Endothelial cell of umbilical vein (primary cell): ENCODE measurements around the gene NSD1. TPM values are rescaled to one million over a fixed set of nuclear protein-coding genes. Genes with fewer than 3 reads are reported as not detected.

Experiments used
- BruUV-seq: library from RNA; stranded (reverse); fragments of 400-500 nt; replicated peaks from 2 replicates; lab custom pipeline; 2021; lab: Mats Ljungman, UMichigan
- CTCF ChIA-PET: fragments of 300-600, 350-600 bp; sonication (Branson Sonifier 250); formaldehyde crosslinking; loops from one replicate; lab custom pipeline; 2021; ENCODE audit warnings: antibody characterized with exemption, inconsistent platforms; lab: Charles Lee
- POLR2A ChIA-PET: fragments of 300-600, 350-600 bp; sonication (Branson Sonifier 250); formaldehyde crosslinking; loops from one replicate; lab custom pipeline; 2021; ENCODE audit warnings: antibody characterized with exemption, inconsistent platforms; lab: Charles Lee
- DNase-seq: peaks from one replicate; pipeline ENCODE4 v3.0.0-alpha.2; 2011; ENCODE audit warnings: low read depth, low spot score
- FAIRE-seq: peaks from 2 replicates; lab custom pipeline; 2011; peaks lifted over from hg19 to GRCh38; lab: Jason Lieb, UNC
- H2AFZ ChIP-seq: 2 replicates; pipeline ENCODE4 v1.6.0; 2012; ENCODE audit warnings: low read depth, low read length, control low read depth, inconsistent platforms
- H3K27ac ChIP-seq: 2 replicates; pipeline ENCODE4 v1.5.1; 2011; ENCODE audit warnings: low read depth, mild to moderate bottlenecking, control low read depth, low read length, moderate library complexity; ENCODE audit not compliant: insufficient read depth
- H3K27me3 ChIP-seq, 2 experiments: 2 replicates each; pipeline versions ENCODE4 v1.6.0 to v1.6.1; 2011; ENCODE audit warnings: low read length in 2 of 2, mixed read lengths in 1 of 2; ENCODE audit not compliant: control insufficient read depth in 2 of 2, insufficient read depth in 2 of 2
- H3K36me3 ChIP-seq, 2 experiments: 2 replicates in 1 of 2; 3 replicates in 1 of 2; pipeline ENCODE4 v1.5.1; 2011; ENCODE audit warnings: low read length in 2 of 2, mild to moderate bottlenecking in 1 of 2, moderate library complexity in 1 of 2; ENCODE audit not compliant: control insufficient read depth in 2 of 2, insufficient read depth in 2 of 2; ENCODE audit errors: extremely low read depth in 1 of 2
- H3K4me1 ChIP-seq: 3 replicates; pipeline ENCODE4 v1.5.1; 2011; ENCODE audit warnings: mild to moderate bottlenecking, low read length; ENCODE audit not compliant: control insufficient read depth, insufficient read depth; ENCODE audit errors: extremely low read depth
- H3K4me2 ChIP-seq: 2 replicates; pipeline ENCODE4 v1.6.1; 2011; ENCODE audit warnings: low read length, control low read depth, mixed read lengths; ENCODE audit not compliant: insufficient read depth
- H3K4me3 ChIP-seq, 3 experiments: fragments of 200-600 bp in 1 of 3; sonication (generic), shearing (Covaris generic) in 1 of 3; replicated peaks in 1 of 3; 2 replicates each; pipeline ENCODE4 v1.5.1; 2011 to 2016; ENCODE audit warnings: control low read depth in 3 of 3, low read length in 3 of 3, mild to moderate bottlenecking in 2 of 3, inconsistent platforms in 1 of 3, low read depth in 1 of 3, moderate library complexity in 1 of 3; ENCODE audit not compliant: insufficient read depth in 1 of 3
- H3K79me2 ChIP-seq: 2 replicates; pipeline ENCODE4 v1.6.0; 2012; ENCODE audit warnings: low read length, inconsistent platforms; ENCODE audit not compliant: control insufficient read depth, insufficient read depth
- H3K9ac ChIP-seq: replicated peaks from 2 replicates; pipeline ENCODE3; 2011; ENCODE audit warnings: low read length, control low read depth; ENCODE audit not compliant: insufficient read depth; ENCODE audit errors: extremely low read depth
- H3K9me1 ChIP-seq: replicated peaks from 3 replicates; pipeline ENCODE4 v1.6.0; 2011; ENCODE audit warnings: mild to moderate bottlenecking, low read length; ENCODE audit not compliant: control insufficient read depth, insufficient read depth; ENCODE audit errors: extremely low read depth
- H3K9me3 ChIP-seq: replicated peaks from 2 replicates; pipeline ENCODE4 v1.5.1; 2012; ENCODE audit warnings: low read length, inconsistent platforms; ENCODE audit not compliant: control insufficient read depth, insufficient read depth
- H4K20me1 ChIP-seq: replicated peaks from 2 replicates; pipeline ENCODE3; 2011; ENCODE audit warnings: mild to moderate bottlenecking, low read length; ENCODE audit not compliant: control insufficient read depth, insufficient read depth; ENCODE audit errors: extremely low read depth
- EZH2 ChIP-seq: IDR thresholded peaks from 2 replicates; pipeline ENCODE4 v1.6.1; 2012; ENCODE audit warnings: borderline replicate concordance, low read depth, mild to moderate bottlenecking, moderate library complexity, low read length, inconsistent platforms; ENCODE audit not compliant: severe bottlenecking
- FOS ChIP-seq: IDR thresholded peaks from 2 replicates; pipeline ENCODE4 v1.6.1; 2011; ENCODE audit warnings: mild to moderate bottlenecking, low read length, moderate library complexity, borderline replicate concordance; ENCODE audit not compliant: insufficient read depth
- GATA2 ChIP-seq: IDR thresholded peaks from 2 replicates; pipeline ENCODE4 v1.7.0; 2011; ENCODE audit warnings: low read depth, mild to moderate bottlenecking, moderate library complexity, mixed read lengths, low read length; ENCODE audit not compliant: insufficient read length, insufficient read depth
- JUN ChIP-seq: IDR thresholded peaks from 2 replicates; pipeline ENCODE4 v1.6.1; 2011; ENCODE audit warnings: borderline replicate concordance, low read depth; ENCODE audit not compliant: insufficient read length, insufficient read depth
- MAX ChIP-seq: IDR thresholded peaks from 2 replicates; pipeline ENCODE4 v1.6.1; 2011; ENCODE audit not compliant: insufficient read depth, insufficient read length
- MYC ChIP-seq: IDR thresholded peaks from one replicate; pipeline ENCODE4 v1.6.1; 2011; ENCODE audit warnings: mild to moderate bottlenecking, low read depth, low read length
- POLR2A ChIP-seq: IDR thresholded peaks from 2 replicates; pipeline ENCODE4 v1.6.1; 2012; ENCODE audit warnings: low read depth, mild to moderate bottlenecking, control low read depth, low read length
- dilution Hi-C: fragments of 300-500 bp; cut with MboI; formaldehyde crosslinking; loops from one replicate; pipeline ENCODE4 v1.15.0; 2019; ENCODE audit warnings: low sequenced_read_pairs; ENCODE audit not compliant: extremely low pct_ligation_motif_present
- intact Hi-C: fragments of 100-400 bp; cut with micrococcal nuclease; formaldehyde crosslinking; loops from one replicate; pipeline ENCODE4 v1.10.0; 2022
- polyA plus RNA-seq, 4 experiments: library from polyadenylated mRNA; depleted of rRNA in 3 of 4; stranded (reverse) in 3 of 4; unstranded in 1 of 4; fragments of >200 nt; gene quantifications; 2 replicates each; pipeline versions ENCODE4 v1.2.1 to v1.2.3, GENCODE V29; 2011 to 2012; ENCODE audit warnings: missing spikeins in 1 of 4
- total RNA-seq: library from RNA; stranded (reverse); gene quantifications from 2 replicates; pipeline ENCODE4 v1.2.3, GENCODE V29; 2021
- TF ChIP-seq, protein P1 (sequence below), 2 donors: IDR thresholded peaks; 1 replicate in 1 of 2; 2 replicates in 1 of 2; pipeline ENCODE4 v1.5.1; 2011; ENCODE audit warnings: low read length in 2 of 2, mild to moderate bottlenecking in 2 of 2, moderate library complexity in 2 of 2, control low read depth in 1 of 2, inconsistent platforms in 1 of 2, low read depth in 1 of 2; ENCODE audit not compliant: insufficient read depth in 1 of 2; ENCODE audit errors: extremely low read depth in 1 of 2

NSD1 gene
- total and polyA plus RNA-seq, 2 donors (not counting 3 experiments of a cell fraction or from before 2014, with no cell fraction given) = 14.4 to 90.4 TPM

GRCh38 chr5:177261510-177261909, 127.9 kb downstream of the NSD1 start:
- Histone ChIP-seq H3K9ac (no peak overlapping the region), H4K20me1 (no peaks in the 10 kb centered on the region), H3K4me2 (no peak overlapping the region), H3K27me3 (no peaks in the 10 kb centered on the region), H3K79me2 (no peaks in the 10 kb centered on the region), H2AFZ (no peak overlapping the region), H3K4me3 (no peak overlapping the region), H3K9me1 (no peaks in the 10 kb centered on the region), H3K36me3 (peaks cover 10 to 14% of the 10 kb centered on the region in 2 experiments), H3K27ac (no peak overlapping the region), H3K9me3 (no peaks in the 10 kb centered on the region), H3K4me1 (no peaks in the 10 kb centered on the region)
- FAIRE-seq = no peak
- dilution Hi-C loops = no loop called here
- DNase-seq = no peak
- intact Hi-C loops = no loop called here
- ChIA-PET CTCF (no interaction called here), POLR2A (no interaction called here)
- no peak for TF ChIP-seq EZH2
- no peak for TF ChIP-seq POLR2A
- TF ChIP-seq, protein P1, sequence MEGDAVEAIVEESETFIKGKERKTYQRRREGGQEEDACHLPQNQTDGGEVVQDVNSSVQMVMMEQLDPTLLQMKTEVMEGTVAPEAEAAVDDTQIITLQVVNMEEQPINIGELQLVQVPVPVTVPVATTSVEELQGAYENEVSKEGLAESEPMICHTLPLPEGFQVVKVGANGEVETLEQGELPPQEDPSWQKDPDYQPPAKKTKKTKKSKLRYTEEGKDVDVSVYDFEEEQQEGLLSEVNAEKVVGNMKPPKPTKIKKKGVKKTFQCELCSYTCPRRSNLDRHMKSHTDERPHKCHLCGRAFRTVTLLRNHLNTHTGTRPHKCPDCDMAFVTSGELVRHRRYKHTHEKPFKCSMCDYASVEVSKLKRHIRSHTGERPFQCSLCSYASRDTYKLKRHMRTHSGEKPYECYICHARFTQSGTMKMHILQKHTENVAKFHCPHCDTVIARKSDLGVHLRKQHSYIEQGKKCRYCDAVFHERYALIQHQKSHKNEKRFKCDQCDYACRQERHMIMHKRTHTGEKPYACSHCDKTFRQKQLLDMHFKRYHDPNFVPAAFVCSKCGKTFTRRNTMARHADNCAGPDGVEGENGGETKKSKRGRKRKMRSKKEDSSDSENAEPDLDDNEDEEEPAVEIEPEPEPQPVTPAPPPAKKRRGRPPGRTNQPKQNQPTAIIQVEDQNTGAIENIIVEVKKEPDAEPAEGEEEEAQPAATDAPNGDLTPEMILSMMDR (IDR thresholded peaks at IDR 0.05; ENCODE audit: extremely low read depth in 1 of 2, insufficient read depth in 1 of 2, low read depth in 1 of 2, low read length in 2 of 2) = no peak
- no peak for TF ChIP-seq FOS
- TF ChIP-seq GATA2 = no peak
- no peak for TF ChIP-seq MAX
- TF ChIP-seq MYC = no peak
- no peak for TF ChIP-seq JUN
- no TSS peak for BruUV-seq
